K562 (cell line): ENCODE data around the gene COX6A2. TPM values are rescaled to one million over a fixed set of nuclear protein-coding genes. Genes with fewer than 3 reads are reported as not detected.
"Not testable (repeated sequence)": the region's sequence is repeated elsewhere in the genome, so short reads cannot be mapped to it uniquely, and the experiment has no call there.

Experiments used
- ATAC-seq: fragments of 200-7000 bp; cut with Tn5 transposase; 3 replicates; pipeline ENCODE4 v1.9.1; 2020; ENCODE audit warnings: moderate library complexity
- BruUV-seq: library from RNA; stranded (reverse); fragments of 400-500 nt; replicated peaks from 2 replicates; lab custom pipeline; 2021; lab: Mats Ljungman, UMichigan
- CTCF ChIA-PET: fragments of 300-600 bp; formaldehyde crosslinking; extraction: SDS; loops from one replicate; lab custom pipeline; 2021; ENCODE audit warnings: low intra/inter-chr PET ratio; lab: Yijun Ruan, JAX
- POLR2A ChIA-PET: fragments of 300-600, 350-650 bp; sonication (Branson Sonifier 250); formaldehyde crosslinking; extraction: SDS; loops from one replicate; lab custom pipeline; 2021; ENCODE audit warnings: antibody characterized with exemption, inconsistent platforms; lab: Yijun Ruan, JAX
- DNase-seq, 4 experiments: peaks; one replicate each; pipeline versions ENCODE4 v3.0.0 to v3.0.0-alpha.2; 2011 to 2018; ENCODE audit warnings: low spot score in 3 of 4, mixed read lengths in 3 of 4; ENCODE audit errors: extremely low read depth in 1 of 4
- FAIRE-seq: peaks from 2 replicates; lab custom pipeline; 2011; peaks lifted over from hg19 to GRCh38; lab: Jason Lieb, UNC
- H2AFZ ChIP-seq: 2 replicates; pipeline ENCODE4 v1.6.0; 2011; ENCODE audit warnings: low read depth, low read length, control low read depth, inconsistent platforms
- H3K27ac ChIP-seq: fragments of 200-600 bp; 3 replicates; pipeline ENCODE4 v1.8.0; 2011; ENCODE audit warnings: low read depth, mild to moderate bottlenecking, control low read depth, inconsistent platforms, low read length, moderate library complexity, mixed read lengths; ENCODE audit errors: extremely low read depth
- H3K27me3 ChIP-seq, 2 experiments: fragments of 300-600 bp in 1 of 2; 2 replicates in 1 of 2; 3 replicates in 1 of 2; pipeline versions ENCODE4 v1.6.0 to v1.8.0; 2011; ENCODE audit warnings: inconsistent platforms in 2 of 2, low read length in 2 of 2, mild to moderate bottlenecking in 1 of 2, mixed read lengths in 1 of 2, moderate library complexity in 1 of 2; ENCODE audit not compliant: control insufficient read depth in 2 of 2, insufficient read depth in 2 of 2
- H3K36me3 ChIP-seq: fragments of 300-600 bp; 3 replicates; pipeline ENCODE4 v1.8.0; 2011; ENCODE audit warnings: mild to moderate bottlenecking, low read length, inconsistent platforms; ENCODE audit not compliant: control insufficient read depth, insufficient read depth
- H3K4me1 ChIP-seq, 2 experiments: fragments of 200-600 bp in 1 of 2; replicated peaks in 1 of 2; 2 replicates in 1 of 2; 3 replicates in 1 of 2; pipeline versions ENCODE4 v1.5.1 to v1.8.0; 2011; ENCODE audit warnings: inconsistent platforms in 2 of 2, low read length in 2 of 2, mild to moderate bottlenecking in 1 of 2, mixed read lengths in 1 of 2, moderate library complexity in 1 of 2; ENCODE audit not compliant: control insufficient read depth in 2 of 2, insufficient read depth in 2 of 2
- H3K4me2 ChIP-seq: 2 replicates; pipeline ENCODE4 v1.6.1; 2011; ENCODE audit warnings: low read length, control low read depth, inconsistent platforms, mixed read lengths; ENCODE audit not compliant: insufficient read depth
- H3K4me3 ChIP-seq: fragments of 200-600 bp; sonication (generic), shearing (Covaris generic); 2 replicates; pipeline ENCODE4 v1.5.1; 2016; ENCODE audit warnings: control low read depth, inconsistent platforms
- H3K79me2 ChIP-seq: fragments of 200-600 bp; 3 replicates; pipeline ENCODE4 v1.8.0; 2011; ENCODE audit warnings: low read length, inconsistent platforms; ENCODE audit not compliant: control insufficient read depth, insufficient read depth
- H3K9ac ChIP-seq, 2 experiments: 2 replicates each; pipeline versions ENCODE4 v1.6.0 to v1.6.1; 2011; ENCODE audit warnings: low read depth in 2 of 2, low read length in 2 of 2, control low read depth in 1 of 2, inconsistent platforms in 1 of 2, mild to moderate bottlenecking in 1 of 2, mixed read lengths in 1 of 2; ENCODE audit not compliant: insufficient read depth in 1 of 2
- H3K9me1 ChIP-seq: one replicate; pipeline ENCODE4 v1.6.0; 2011; ENCODE audit warnings: inconsistent platforms, mild to moderate bottlenecking, low read length, moderate library complexity; ENCODE audit not compliant: control insufficient read depth, insufficient read depth
- H3K9me3 ChIP-seq: replicated peaks from 2 replicates; pipeline ENCODE4 v1.5.1; 2011; ENCODE audit warnings: low read depth, low read length, inconsistent platforms; ENCODE audit not compliant: control insufficient read depth, insufficient read depth
- H4K20me1 ChIP-seq: replicated peaks from 2 replicates; pipeline ENCODE4 v1.6.1; 2011; ENCODE audit warnings: low read length, inconsistent platforms, mixed read lengths; ENCODE audit not compliant: control insufficient read depth, insufficient read depth
- CBFA2T3 ChIP-seq: fragments of 450-650 bp; IDR thresholded peaks from 2 replicates; pipeline ENCODE4 v1.6.1; 2017
- CBFB ChIP-seq: sonication (generic); formaldehyde crosslinking; IDR thresholded peaks from 2 replicates; pipeline ENCODE4 v1.4.0; 2020; ENCODE audit warnings: mild to moderate bottlenecking, missing genetic modification reagents
- DMBX1 ChIP-seq: fragments of 250-450 bp; sonication (Bioruptor Pico); IDR thresholded peaks from 2 replicates; pipeline ENCODE4 v1.8.0; 2022; ENCODE audit warnings: inconsistent platforms, mild to moderate bottlenecking, moderate library complexity, borderline replicate concordance
- FOXP1 ChIP-seq: sonication (generic); formaldehyde crosslinking; IDR thresholded peaks from 2 replicates; pipeline ENCODE4 v1.8.0; 2022; ENCODE audit warnings: mild to moderate bottlenecking, missing genetic modification reagents
- MEF2A ChIP-seq: IDR thresholded peaks from 2 replicates; pipeline ENCODE4 v1.6.1; 2011; ENCODE audit warnings: low read depth, mild to moderate bottlenecking, low read length, moderate library complexity; ENCODE audit not compliant: control insufficient read depth
- RFX7 ChIP-seq: fragments of 250-450 bp; sonication (Bioruptor Pico); IDR thresholded peaks from 2 replicates; pipeline ENCODE4 v1.5.1; 2021; ENCODE audit warnings: mild to moderate bottlenecking
- RNF219 ChIP-seq: fragments of 250-450 bp; sonication (Bioruptor Pico); IDR thresholded peaks from 2 replicates; pipeline ENCODE4 v1.5.0; 2022; ENCODE audit warnings: mild to moderate bottlenecking
- SRSF1 ChIP-seq: fragments of 200-400 bp; formaldehyde crosslinking; IDR thresholded peaks from 2 replicates; pipeline ENCODE4 v1.6.1; 2017; ENCODE audit warnings: mild to moderate bottlenecking, low read depth, low read length, moderate library complexity
- TAF15 ChIP-seq: fragments of 200-400 bp; formaldehyde crosslinking; IDR thresholded peaks from 2 replicates; pipeline ENCODE4 v1.6.1; 2017; ENCODE audit warnings: mild to moderate bottlenecking, low read depth, low read length, moderate library complexity
- TGIF2 ChIP-seq: sonication (generic); formaldehyde crosslinking; IDR thresholded peaks from 2 replicates; pipeline ENCODE4 v1.8.1; 2022; ENCODE audit warnings: mild to moderate bottlenecking, missing genetic modification reagents, moderate library complexity
- ZBED1 ChIP-seq: IDR thresholded peaks from 2 replicates; pipeline ENCODE4 v1.6.1; 2014
- ZFP1 ChIP-seq: fragments of 450-650 bp; formaldehyde crosslinking; IDR thresholded peaks from 2 replicates; pipeline ENCODE4 v1.4.0; 2020; ENCODE audit warnings: mild to moderate bottlenecking, mixed read lengths
- ZKSCAN1 ChIP-seq: fragments of 150-350 bp; IDR thresholded peaks from 2 replicates; pipeline ENCODE4 v1.6.1; 2016; ENCODE audit warnings: low read depth, low read length
- ZNF121 ChIP-seq: sonication (generic); formaldehyde crosslinking; conservative IDR thresholded peaks from 2 replicates; pipeline ENCODE4 v1.8.0; 2022; ENCODE audit warnings: missing genetic modification reagents
- ZNF146 ChIP-seq: IDR thresholded peaks from one replicate; pipeline ENCODE4 v1.6.1; 2018; ENCODE audit warnings: missing compliant biosample characterization; ENCODE audit not compliant: unreplicated experiment
- WGBS: fragments of 100-300 bp; shearing (Covaris generic); methylation state at CpG from one replicate; pipeline ENCODE4 v1.1.6; 2016; ENCODE audit warnings: low coverage, mixed read lengths; ENCODE audit not compliant: insufficient coverage; ENCODE audit errors: missing lambda C conversion rate; 5-methylcytosine and 5-hydroxymethylcytosine counted together
- in situ Hi-C: fragments of 300-500 bp; cut with MboI; formaldehyde crosslinking; loops from 4 replicates; pipeline ENCODE4 v1.15.0; 2018; ENCODE audit warnings: inconsistent platforms, mixed read lengths
- intact Hi-C: fragments of 100-400 bp; cut with micrococcal nuclease; formaldehyde crosslinking; loops from 2 replicates; pipeline ENCODE4 v1.14.2; 2022
- polyA plus RNA-seq, 8 experiments: library from polyadenylated mRNA; depleted of rRNA in 4 of 8; stranded (reverse) in 5 of 8; unstranded in 3 of 8; fragments of >200 nt; fragmentation: Nextera tagmentation in 2 of 8; fragmentation: Illumina TruSeq in 1 of 8; extraction: Ambion mirVana in 2 of 8; extraction: Trizol in 1 of 8; gene quantifications; 2 replicates each; pipeline versions ENCODE4 v1.2.1 to v1.2.3, GENCODE V29; 2011 to 2014; ENCODE audit warnings: inconsistent platforms in 1 of 8, missing spikeins in 1 of 8
- total RNA-seq, 7 experiments: library from RNA; depleted of rRNA in 6 of 7; stranded (reverse); fragments of >200 nt in 6 of 7; fragmentation: Illumina TruSeq in 2 of 7; extraction: Trizol in 2 of 7; gene quantifications; 2 replicates each; pipeline versions ENCODE4 v1.2.1 to v1.2.3, GENCODE V29; 2011 to 2021; ENCODE audit warnings: low replicate concordance in 1 of 7

COX6A2 gene
- total and polyA plus RNA-seq, 9 of the 15 experiments (the other 6 are each of a cell fraction or from before 2014, with no cell fraction given) = not detected

DNA sequence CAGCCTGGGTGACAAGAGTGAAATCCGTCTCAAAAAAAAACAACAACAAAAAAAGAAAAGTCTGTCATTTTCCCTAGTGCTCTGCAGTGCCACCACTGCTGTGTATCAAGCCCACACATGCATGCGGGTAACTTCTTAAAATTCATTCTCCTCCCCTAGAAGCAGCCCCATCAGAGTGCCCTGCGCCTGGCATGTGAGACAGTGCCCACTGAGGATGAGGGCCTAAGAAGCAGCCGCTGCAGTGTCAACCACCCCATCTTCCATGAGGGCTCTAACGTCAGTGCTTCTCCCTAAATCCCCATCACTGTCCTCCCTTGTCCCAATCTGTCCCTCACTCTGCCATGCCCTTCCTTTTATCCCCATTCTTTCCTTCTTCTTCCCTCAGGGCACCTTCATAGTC lies 10.2 kb downstream of the COX6A2 start (continued):
- no peak for TF ChIP-seq MEF2A

GRCh38 chr16:31417036-31417435 lies 11.1 kb downstream of the COX6A2 start:
- H3K4me2 ChIP-seq, H3K36me3 ChIP-seq, intact Hi-C loops, BruUV-seq, DNase-seq, FAIRE-seq, ATAC-seq, H3K9ac ChIP-seq, H3K4me1 ChIP-seq, H3K27ac ChIP-seq, H3K9me3 ChIP-seq, H3K4me3 ChIP-seq, H2AFZ ChIP-seq, H4K20me1 ChIP-seq, in situ Hi-C loops, H3K9me1 ChIP-seq, POLR2A ChIA-PET, CTCF ChIA-PET, H3K79me2 ChIP-seq: not testable (repeated sequence)
- WGBS = 0% methylated on average over 2 of the region's 2 CpGs
- H3K27me3 ChIP-seq = peaks cover 10 to 53% of the 10 kb centered on the region in 2 experiments; a peak in 4 of 5 replicates

DNA sequence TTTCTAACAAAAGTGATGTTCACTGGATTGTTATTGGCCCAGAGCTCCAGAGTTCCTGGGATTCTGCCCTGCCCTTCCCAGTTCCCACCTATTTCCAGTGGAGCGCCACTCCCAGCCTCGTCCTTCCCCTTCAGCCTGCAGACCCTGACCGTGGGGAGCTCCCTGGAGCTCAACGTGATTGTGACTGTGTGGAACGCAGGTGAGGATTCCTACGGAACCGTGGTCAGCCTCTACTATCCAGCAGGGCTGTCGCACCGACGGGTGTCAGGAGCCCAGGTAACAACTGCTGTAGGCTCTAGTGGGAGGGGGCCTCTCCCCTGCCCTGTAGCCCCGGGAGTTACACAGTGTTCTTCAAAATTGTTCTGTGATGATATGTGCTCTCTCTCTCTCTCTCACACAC lies 11.8 kb downstream of the COX6A2 start:
- Histone ChIP-seq H3K9ac (no peak overlapping the region), H2AFZ (no peak overlapping the region), H3K79me2 (no peaks in the 10 kb centered on the region), H4K20me1 (no peaks in the 10 kb centered on the region; the same call in 1 of the 2 replicates), H3K4me3 (no peak overlapping the region), H3K36me3 (no peaks in the 10 kb centered on the region), H3K4me2 (no peak overlapping the region), H3K9me3 (no peaks in the 10 kb centered on the region), H3K4me1 (no peaks in the 10 kb centered on the region; a peak in 1 of 5 replicates), H3K27ac (no peak overlapping the region), H3K9me1 (no peaks in the 10 kb centered on the region), H3K27me3 (peaks cover 13 to 52% of the 10 kb centered on the region in 2 experiments; a peak in 4 of 5 replicates)
- DNase-seq (no peak), ATAC-seq (no peak), FAIRE-seq (no peak)
- in situ Hi-C loops (no loop called here), intact Hi-C loops (no loop called here)
- no TSS peak for BruUV-seq
- WGBS = 2% methylated on average over 11 of the region's 11 CpGs
- POLR2A ChIA-PET = interaction anchor here (0.6 to 1.0 kb wide), 3 partner anchors 13 to 69 kb away, joined by 3 read pairs; no protein-coding TSS in a partner anchor
- CTCF ChIA-PET = no interaction called here
- TF ChIP-seq ZKSCAN1 (no peak), RNF219 (CRISPR knock-in tag) (no peak), ZFP1 (no peak), RFX7 (CRISPR knock-in tag) (no peak), ZNF146 (CRISPR knock-in tag) (no peak), ZBED1 (no peak), DMBX1 (CRISPR knock-in tag) (no peak), CBFA2T3 (no peak), FOXP1 (CRISPR knock-in tag) (no peak), TGIF2 (CRISPR knock-in tag) (no peak), ZNF121 (CRISPR knock-in tag) (no peak), TAF15 (no peak), CBFB (CRISPR knock-in tag) (no peak), SRSF1 (no peak)
